PC-9 (cell line): Measurements from ENCODE around the gene MADD. TPM values are rescaled to one million over a fixed set of nuclear protein-coding genes. Genes with fewer than 3 reads are reported as not detected.
A peak's percentile ranks its signal among the peaks of the same experiment; 100 is the strongest.

Experiments
- BruUV-seq: library from RNA; stranded (reverse); fragments of 400-500 nt; replicated peaks from 2 replicates; lab custom pipeline; 2021; lab: Mats Ljungman, UMichigan
- CTCF ChIA-PET: fragments of 300-600 bp; sonication (Branson Sonifier 250); formaldehyde crosslinking; loops from one replicate; lab custom pipeline; 2022; ENCODE audit warnings: antibody characterized with exemption; lab: Charles Lee
- POLR2A ChIA-PET: fragments of 300-600 bp; sonication (Branson Sonifier 250); formaldehyde crosslinking; loops from one replicate; lab custom pipeline; 2022; ENCODE audit warnings: antibody characterized with exemption; ENCODE audit not compliant: unreplicated experiment; lab: Charles Lee
- DNase-seq, 2 experiments: peaks; one replicate each; pipeline versions ENCODE4 v3.0.0 to v3.0.0-alpha.2; 2015 to 2022; ENCODE audit warnings: mixed read lengths in 1 of 2
- H2AFZ ChIP-seq: fragments of 200-600 bp; sonication (generic); 2 replicates; pipeline ENCODE4 v1.8.1; 2017; ENCODE audit warnings: antibody characterized with exemption
- H3F3A ChIP-seq: fragments of 200-600 bp; sonication (generic); 2 replicates; pipeline ENCODE4 v1.8.1; 2017; ENCODE audit warnings: antibody characterized with exemption, mild to moderate bottlenecking, low read depth; ENCODE audit not compliant: insufficient read depth
- H3K27ac ChIP-seq: fragments of 200-600 bp; sonication (generic); 2 replicates; pipeline ENCODE4 v1.6.1; 2016; ENCODE audit warnings: mixed run types
- H3K27me3 ChIP-seq: fragments of 200-600 bp; sonication (generic); 2 replicates; pipeline ENCODE4 v1.6.1; 2016; ENCODE audit warnings: low read depth, mixed run types; ENCODE audit not compliant: insufficient read depth
- H3K36me3 ChIP-seq: fragments of 200-600 bp; sonication (generic); 2 replicates; pipeline ENCODE4 v1.6.1; 2016; ENCODE audit warnings: low read depth, mixed run types
- H3K4me1 ChIP-seq: fragments of 200-600 bp; sonication (generic); replicated peaks from 2 replicates; pipeline ENCODE4 v1.6.1; 2016; ENCODE audit warnings: mixed run types; ENCODE audit not compliant: insufficient read depth
- H3K4me2 ChIP-seq: fragments of 200-600 bp; sonication (generic); 2 replicates; pipeline ENCODE4 v1.6.1; 2017; ENCODE audit warnings: mixed run types
- H3K4me3 ChIP-seq: fragments of 200-600 bp; sonication (generic); 2 replicates; pipeline ENCODE4 v1.6.1; 2016; ENCODE audit warnings: mixed run types
- H3K79me2 ChIP-seq: fragments of 200-600 bp; sonication (generic); 2 replicates; pipeline ENCODE4 v1.6.1; 2017; ENCODE audit warnings: low read depth, mixed run types
- H3K9me2 ChIP-seq: fragments of 200-600 bp; sonication (generic); 2 replicates; pipeline ENCODE4 v1.8.1; 2017; ENCODE audit warnings: mild to moderate bottlenecking; ENCODE audit not compliant: insufficient read depth
- H3K9me3 ChIP-seq: fragments of 200-600 bp; sonication (generic); 2 replicates; pipeline ENCODE4 v1.8.1; 2016; ENCODE audit warnings: low read depth; ENCODE audit not compliant: insufficient read depth
- H4K20me1 ChIP-seq: fragments of 200-600 bp; sonication (generic); 2 replicates; pipeline ENCODE4 v1.8.1; 2017; ENCODE audit not compliant: insufficient read depth
- EZH2 ChIP-seq: fragments of 200-600 bp; sonication (generic); IDR thresholded peaks from 2 replicates; pipeline ENCODE4 v1.8.0; 2017; ENCODE audit warnings: antibody characterized with exemption, low read depth
- intact Hi-C: fragments of 100-400 bp; cut with micrococcal nuclease; formaldehyde crosslinking; loops from one replicate; pipeline ENCODE4 v1.10.0; 2022; ENCODE audit not compliant: unreplicated experiment
- total RNA-seq: library from RNA; stranded (reverse); gene quantifications from 2 replicates; pipeline ENCODE4 v1.2.3, GENCODE V29; 2021
- TF ChIP-seq, protein P1 (sequence below): fragments of 200-600 bp; sonication (generic); conservative IDR thresholded peaks from 2 replicates; pipeline ENCODE4 v1.6.1; 2017; ENCODE audit warnings: mixed run types, antibody characterized with exemption, mild to moderate bottlenecking, moderate library complexity

Gene MADD
- total RNA-seq, 1 experiment from 2014 or later: 65.9 TPM

DNA sequence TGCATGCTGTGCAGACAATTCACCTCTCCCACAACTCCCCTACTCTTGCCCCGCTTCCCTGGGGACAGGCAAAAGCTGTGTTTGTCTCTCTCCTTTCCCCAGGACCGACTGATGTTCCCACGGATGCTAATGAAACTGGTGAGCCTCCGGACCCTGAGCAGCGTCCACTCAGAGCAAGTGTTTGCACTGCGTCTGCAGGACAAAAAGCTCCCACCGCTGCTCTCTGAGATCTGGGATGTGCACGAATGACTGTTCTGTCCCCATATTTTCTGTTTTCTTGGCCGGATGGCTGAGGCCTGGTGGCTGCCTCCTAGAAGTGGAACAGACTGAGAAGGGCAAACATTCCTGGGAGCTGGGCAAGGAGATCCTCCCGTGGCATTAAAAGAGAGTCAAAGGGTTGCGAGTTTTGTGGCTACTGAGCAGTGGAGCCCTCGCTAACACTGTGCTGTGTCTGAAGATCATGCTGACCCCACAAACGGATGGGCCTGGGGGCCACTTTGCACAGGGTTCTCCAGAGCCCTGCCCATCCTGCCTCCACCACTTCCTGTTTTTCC, 1.4 kb upstream of the MADD start:
- Histone ChIP-seq H3K79me2 (peaks cover 32% of the 10 kb centered on the region), H3K9me2 (no peaks in the 10 kb centered on the region), H3K4me2 (peak overlapping the region; percentile 96), H3K9me3 (no peaks in the 10 kb centered on the region), H3K4me3 (peak overlapping the region; percentile 72; the same call in 1 of the 2 replicates), H3K27me3 (no peaks in the 10 kb centered on the region), H2AFZ (peak overlapping the region; percentile 81), H3K27ac (peak overlapping the region; percentile 69), H3K4me1 (peaks cover 54% of the 10 kb centered on the region), H3F3A (peaks cover 45% of the 10 kb centered on the region), H4K20me1 (peaks cover 30% of the 10 kb centered on the region), H3K36me3 (0 out of 2 replicates have a peak, but pooled peaks cover 6% of the 10 kb centered on the region)
- BruUV-seq: TSS peak; percentile 82
- CTCF ChIA-PET: no interaction called here
- intact Hi-C loops: loop anchor here (1.0 to 5.0 kb wide), 4 partner anchors 9 to 654 kb away; partner anchors contain the start of gene DDB2
- no peak for DNase-seq
- POLR2A ChIA-PET: no interaction called here
- TF ChIP-seq EZH2: no peak

DNA sequence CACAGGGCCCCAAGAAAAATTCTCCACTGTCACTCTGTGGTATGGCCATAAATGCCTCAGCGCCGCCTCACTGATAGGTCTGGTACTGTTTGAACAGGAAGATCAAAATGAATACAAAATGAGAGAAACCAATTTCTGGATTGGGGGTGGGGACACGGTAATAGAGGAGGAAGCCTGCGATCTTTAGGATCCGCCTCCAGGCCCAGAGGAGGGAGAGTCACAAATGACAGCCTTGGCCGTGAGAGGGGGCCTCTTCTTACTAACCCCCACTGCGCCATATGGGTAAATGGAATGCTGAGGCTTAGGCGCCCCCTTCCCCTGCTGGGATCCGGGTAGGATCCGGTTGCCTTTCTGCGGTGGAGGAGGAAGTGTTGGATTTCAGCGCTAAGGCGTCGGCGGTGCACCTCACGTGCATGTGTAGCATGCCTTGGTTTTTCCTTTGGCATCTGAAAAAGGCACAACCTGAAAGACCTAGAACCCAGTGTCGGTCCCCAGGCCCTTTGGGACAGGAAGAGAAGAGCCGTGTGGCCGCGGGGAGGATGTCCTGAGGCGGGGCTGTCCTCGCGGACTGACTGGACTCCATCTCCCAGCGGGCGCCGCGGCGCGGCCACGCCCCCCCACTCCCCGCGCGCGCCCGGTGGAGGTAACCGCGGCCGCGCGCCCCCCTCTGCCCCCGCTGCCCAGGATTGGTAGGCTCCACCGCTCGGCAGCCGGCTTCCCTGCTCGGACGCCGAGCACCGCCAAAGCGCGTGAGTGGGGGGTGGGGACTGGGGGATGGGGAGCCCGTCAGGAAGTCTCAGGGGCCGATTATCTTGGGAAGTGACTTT, 718 bp upstream of the MADD start:
- Histone ChIP-seq H2AFZ (peak overlapping the region; percentile 81), H3K9me2 (no peaks in the 10 kb centered on the region), H4K20me1 (peaks cover 37% of the 10 kb centered on the region), H3K9me3 (no peaks in the 10 kb centered on the region), H3K79me2 (peaks cover 39% of the 10 kb centered on the region), H3K4me3 (peak overlapping the region; percentile 72), H3F3A (peaks cover 38% of the 10 kb centered on the region), H3K4me1 (peaks cover 50% of the 10 kb centered on the region), H3K36me3 (0 out of 2 replicates have a peak, but pooled peaks cover 2% of the 10 kb centered on the region), H3K27me3 (no peaks in the 10 kb centered on the region), H3K4me2 (peak overlapping the region; percentile 96), H3K27ac (peak overlapping the region; percentile 69)
- no TSS peak for BruUV-seq
- intact Hi-C loops: loop anchor here (1.0 to 5.0 kb wide), 4 partner anchors 10 to 653 kb away; partner anchors contain the start of gene DDB2
- CTCF ChIA-PET: no interaction called here
- TF ChIP-seq EZH2: no peak
- TF ChIP-seq, protein P1, sequence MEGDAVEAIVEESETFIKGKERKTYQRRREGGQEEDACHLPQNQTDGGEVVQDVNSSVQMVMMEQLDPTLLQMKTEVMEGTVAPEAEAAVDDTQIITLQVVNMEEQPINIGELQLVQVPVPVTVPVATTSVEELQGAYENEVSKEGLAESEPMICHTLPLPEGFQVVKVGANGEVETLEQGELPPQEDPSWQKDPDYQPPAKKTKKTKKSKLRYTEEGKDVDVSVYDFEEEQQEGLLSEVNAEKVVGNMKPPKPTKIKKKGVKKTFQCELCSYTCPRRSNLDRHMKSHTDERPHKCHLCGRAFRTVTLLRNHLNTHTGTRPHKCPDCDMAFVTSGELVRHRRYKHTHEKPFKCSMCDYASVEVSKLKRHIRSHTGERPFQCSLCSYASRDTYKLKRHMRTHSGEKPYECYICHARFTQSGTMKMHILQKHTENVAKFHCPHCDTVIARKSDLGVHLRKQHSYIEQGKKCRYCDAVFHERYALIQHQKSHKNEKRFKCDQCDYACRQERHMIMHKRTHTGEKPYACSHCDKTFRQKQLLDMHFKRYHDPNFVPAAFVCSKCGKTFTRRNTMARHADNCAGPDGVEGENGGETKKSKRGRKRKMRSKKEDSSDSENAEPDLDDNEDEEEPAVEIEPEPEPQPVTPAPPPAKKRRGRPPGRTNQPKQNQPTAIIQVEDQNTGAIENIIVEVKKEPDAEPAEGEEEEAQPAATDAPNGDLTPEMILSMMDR: peak; percentile 46
- POLR2A ChIA-PET: no interaction called here
- peak; percentile 83 to 89 for DNase-seq

DNA sequence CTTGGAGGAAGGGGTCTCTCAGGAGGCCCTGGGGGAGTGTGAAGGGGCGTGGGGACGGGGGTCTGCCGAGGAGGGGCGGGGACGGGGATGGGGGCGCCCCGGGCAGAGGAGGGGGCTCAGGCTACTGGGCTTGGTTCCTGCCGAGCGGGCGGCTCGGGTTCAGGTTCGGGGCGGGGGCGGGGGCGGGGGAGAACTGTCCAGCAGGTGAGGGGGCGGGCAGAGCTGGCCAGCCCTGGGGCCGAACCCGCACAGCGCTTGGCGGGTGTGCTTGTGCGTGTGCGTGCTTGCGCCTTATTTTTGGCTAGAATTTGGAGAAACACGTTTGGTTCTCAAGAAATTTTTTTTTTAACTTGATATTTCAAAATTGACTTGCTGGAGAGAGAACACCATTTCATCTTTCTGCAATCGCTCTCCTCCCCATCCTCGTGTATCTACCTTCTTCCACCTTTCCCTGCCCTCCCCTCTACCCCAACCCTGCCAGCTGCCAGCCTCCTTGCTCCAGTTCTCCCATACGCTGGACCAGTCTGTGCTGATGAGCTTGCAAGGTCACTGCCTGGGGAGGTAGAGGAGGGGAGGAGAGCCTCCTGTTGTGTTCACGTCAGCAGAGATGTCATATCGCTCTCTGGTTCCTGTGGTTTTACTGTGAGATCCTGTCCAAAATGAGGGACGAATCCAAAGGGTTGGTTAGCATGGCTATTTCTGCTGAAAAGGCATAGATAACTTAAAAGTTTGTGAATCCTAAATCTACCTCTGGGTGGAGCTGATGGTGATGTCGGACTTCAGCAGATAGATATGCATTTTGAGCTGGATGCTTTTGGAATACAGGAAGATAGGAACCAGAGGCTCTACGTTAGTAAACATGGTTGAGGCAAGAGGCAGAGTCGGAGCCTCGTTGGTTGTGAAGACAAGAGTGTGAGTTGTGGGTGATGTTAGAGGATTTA, 668 bp downstream of the MADD start:
- Histone ChIP-seq H2AFZ (peak overlapping the region; percentile 72), H3K36me3 (peaks cover 12% of the 10 kb centered on the region; the same call in 1 of the 2 replicates), H3K27ac (0 out of 2 replicates have a peak overlapping the region, but pooled peaks have one; percentile 69), H3K27me3 (no peaks in the 10 kb centered on the region), H3K79me2 (peaks cover 39% of the 10 kb centered on the region), H3K4me1 (peaks cover 36% of the 10 kb centered on the region), H3K9me3 (no peaks in the 10 kb centered on the region), H3F3A (peaks cover 27% of the 10 kb centered on the region), H4K20me1 (peaks cover 39% of the 10 kb centered on the region), H3K4me2 (peak overlapping the region; percentile 96), H3K9me2 (no peaks in the 10 kb centered on the region), H3K4me3 (peak overlapping the region; percentile 72)
- intact Hi-C loops: no loop called here
- CTCF ChIA-PET: interaction anchor here (0.5 to 1.6 kb wide), 5 partner anchors 11 to 352 kb away, joined by 3 to 10 read pairs (median 6); partner anchors contain the start of gene LRP4
- POLR2A ChIA-PET: interaction anchor here (0.7 to 1.5 kb wide), 3 partner anchors 12 to 365 kb away, joined by 3 to 14 read pairs (median 6); no protein-coding TSS in a partner anchor
- DNase-seq: peak in 1 of 2 experiments; percentile 50
- BruUV-seq: TSS peak; percentile 43
- TF ChIP-seq, protein P1: no peak; the same call in 1 of the 2 replicates
